Fibroblast of villous mesenchyme (primary cell): ENCODE data around the gene ZNF784. TPM values are rescaled to one million over a fixed set of nuclear protein-coding genes. Genes with fewer than 3 reads are reported as not detected.

Experiments used
- DNase-seq: peaks from one replicate; pipeline ENCODE4 v3.0.0-alpha.2; 2010; ENCODE audit warnings: low read depth
- H3K4me3 ChIP-seq: 2 replicates; pipeline ENCODE4 v1.5.1; 2011; ENCODE audit warnings: low read depth, mild to moderate bottlenecking, low read length
- total RNA-seq: library from RNA; depleted of rRNA; stranded (reverse); fragments of >200 nt; gene quantifications from 2 replicates; pipeline ENCODE4 v1.2.3, GENCODE V29; 2012
- TF ChIP-seq, protein P1 (sequence below): IDR thresholded peaks from 2 replicates; pipeline ENCODE4 v1.5.1; 2012; ENCODE audit warnings: low read depth, mild to moderate bottlenecking, low read length; ENCODE audit not compliant: insufficient read depth

ZNF784 gene
- total RNA-seq, 1 donor, result 5.6 TPM

DNA sequence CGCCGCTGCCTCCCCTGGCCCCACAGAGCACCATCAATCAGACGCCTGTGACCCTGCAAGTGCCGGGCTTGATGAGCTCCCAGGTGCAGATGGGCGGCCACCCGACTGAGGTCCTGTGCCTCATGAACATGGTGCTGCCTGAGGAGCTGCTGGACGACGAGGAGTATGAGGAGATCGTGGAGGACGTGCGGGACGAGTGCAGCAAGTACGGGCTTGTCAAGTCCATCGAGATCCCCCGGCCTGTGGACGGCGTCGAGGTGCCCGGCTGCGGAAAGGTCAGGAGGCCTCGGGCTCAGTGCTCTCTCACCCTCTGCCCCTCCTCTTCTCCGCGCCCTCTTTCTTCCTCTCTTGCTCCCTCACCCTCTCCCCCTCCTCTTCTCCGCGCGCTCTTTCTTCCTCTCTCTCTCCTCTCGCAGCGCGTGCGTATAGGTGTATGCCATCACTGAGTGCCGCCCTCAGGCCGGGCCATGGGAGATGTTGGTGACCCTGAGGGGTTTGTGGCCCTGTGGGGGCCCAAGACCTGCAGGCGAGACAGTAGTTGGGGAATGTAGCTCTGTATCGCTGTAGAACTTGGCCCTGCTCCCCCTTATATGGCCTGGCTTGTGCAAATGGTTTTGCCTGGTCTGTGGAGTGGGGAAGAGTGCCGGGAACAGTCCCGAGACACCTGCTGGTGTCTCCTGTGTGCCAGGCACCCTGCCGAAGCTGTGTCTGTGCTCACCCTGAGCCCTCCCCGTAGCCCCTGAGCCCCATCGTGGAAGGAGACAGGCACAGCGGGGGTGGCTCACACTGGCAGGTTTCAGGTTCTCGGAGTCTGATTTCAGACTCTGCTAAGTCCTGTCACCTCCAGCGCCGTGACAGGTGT lies 45.3 kb upstream of the ZNF784 start:
- no peak overlapping the region for H3K4me3 ChIP-seq
- DNase-seq, result no peak
- TF ChIP-seq, protein P1, sequence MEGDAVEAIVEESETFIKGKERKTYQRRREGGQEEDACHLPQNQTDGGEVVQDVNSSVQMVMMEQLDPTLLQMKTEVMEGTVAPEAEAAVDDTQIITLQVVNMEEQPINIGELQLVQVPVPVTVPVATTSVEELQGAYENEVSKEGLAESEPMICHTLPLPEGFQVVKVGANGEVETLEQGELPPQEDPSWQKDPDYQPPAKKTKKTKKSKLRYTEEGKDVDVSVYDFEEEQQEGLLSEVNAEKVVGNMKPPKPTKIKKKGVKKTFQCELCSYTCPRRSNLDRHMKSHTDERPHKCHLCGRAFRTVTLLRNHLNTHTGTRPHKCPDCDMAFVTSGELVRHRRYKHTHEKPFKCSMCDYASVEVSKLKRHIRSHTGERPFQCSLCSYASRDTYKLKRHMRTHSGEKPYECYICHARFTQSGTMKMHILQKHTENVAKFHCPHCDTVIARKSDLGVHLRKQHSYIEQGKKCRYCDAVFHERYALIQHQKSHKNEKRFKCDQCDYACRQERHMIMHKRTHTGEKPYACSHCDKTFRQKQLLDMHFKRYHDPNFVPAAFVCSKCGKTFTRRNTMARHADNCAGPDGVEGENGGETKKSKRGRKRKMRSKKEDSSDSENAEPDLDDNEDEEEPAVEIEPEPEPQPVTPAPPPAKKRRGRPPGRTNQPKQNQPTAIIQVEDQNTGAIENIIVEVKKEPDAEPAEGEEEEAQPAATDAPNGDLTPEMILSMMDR, result no peak

DNA sequence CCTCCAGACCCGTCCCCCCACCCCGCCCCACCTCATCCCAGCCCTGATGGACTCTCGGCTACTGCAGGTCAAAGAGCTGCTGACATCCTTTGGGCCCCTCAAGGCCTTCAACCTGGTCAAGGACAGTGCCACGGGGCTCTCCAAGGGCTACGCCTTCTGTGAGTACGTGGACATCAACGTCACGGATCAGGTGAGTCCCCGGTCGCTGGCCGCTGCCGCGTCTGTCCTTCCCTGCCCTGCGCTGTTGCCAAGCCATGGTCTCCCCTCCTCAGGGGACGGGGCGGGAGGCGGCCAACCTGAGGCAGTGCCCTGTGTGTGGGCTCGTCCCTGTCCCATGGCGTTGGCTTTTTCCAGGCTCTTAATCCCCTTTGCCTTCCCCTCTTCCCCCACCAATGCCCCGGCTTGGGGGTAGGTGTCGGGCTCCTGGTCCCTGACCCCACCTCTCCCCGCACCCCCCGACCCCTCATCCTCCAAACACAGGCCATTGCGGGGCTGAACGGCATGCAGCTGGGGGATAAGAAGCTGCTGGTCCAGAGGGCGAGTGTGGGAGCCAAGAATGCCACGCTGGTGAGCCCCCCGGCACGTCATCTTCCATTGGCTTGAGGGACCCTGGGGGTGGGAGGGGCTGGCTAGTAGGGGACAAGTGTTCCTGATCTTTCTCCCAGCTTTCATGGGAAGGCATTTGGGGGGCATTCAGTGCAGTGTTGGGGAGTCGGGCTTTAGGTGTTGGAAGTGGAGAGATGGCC lies 44.4 kb upstream of the ZNF784 start:
- TF ChIP-seq, protein P1, result no peak
- no peak overlapping the region for H3K4me3 ChIP-seq
- no peak for DNase-seq

DNA sequence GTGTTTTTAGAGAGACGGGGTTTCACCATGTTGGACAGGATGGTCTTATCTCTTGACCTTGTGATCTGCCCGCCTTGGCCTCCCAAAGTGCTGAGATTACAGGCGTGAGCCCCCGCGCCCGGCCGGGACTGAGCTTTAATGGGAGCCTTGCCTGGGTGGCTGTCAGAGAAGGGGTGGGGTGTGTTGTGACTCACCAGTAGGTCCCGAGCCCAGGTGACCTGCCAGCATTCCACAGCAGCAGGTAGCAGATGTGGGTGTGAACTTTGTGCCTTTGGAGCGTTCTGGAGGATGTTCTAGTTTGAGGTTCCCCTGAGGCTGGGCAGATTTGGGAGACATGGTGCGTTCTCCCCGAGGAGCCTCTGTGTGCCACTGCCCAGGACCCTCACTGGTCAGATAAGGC lies 43.6 kb upstream of the ZNF784 start:
- no peak overlapping the region for H3K4me3 ChIP-seq
- TF ChIP-seq, protein P1, result no peak
- no peak for DNase-seq

DNA sequence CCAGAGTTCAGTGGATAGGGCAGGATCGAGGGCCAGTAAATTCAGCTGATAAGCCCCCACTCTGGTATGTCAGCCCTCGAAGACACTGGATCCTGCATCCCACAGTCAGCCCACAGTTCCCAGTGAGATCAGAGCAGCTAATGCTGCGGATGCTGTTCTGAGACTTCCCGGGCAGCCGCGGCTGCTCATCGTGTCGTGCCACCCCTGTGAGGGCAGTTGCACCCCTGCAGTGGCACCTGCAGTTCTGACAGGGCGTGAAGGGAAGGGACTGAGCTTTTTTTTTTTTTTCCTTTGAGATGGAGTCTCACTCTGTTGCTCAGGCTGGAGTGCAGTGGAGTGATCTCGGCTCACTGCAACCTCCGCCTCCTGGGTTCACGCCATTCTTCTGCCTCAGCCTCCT lies 43.1 kb upstream of the ZNF784 start:
- H3K4me3 ChIP-seq, result no peak overlapping the region
- DNase-seq, result no peak
- TF ChIP-seq, protein P1, result no peak

DNA sequence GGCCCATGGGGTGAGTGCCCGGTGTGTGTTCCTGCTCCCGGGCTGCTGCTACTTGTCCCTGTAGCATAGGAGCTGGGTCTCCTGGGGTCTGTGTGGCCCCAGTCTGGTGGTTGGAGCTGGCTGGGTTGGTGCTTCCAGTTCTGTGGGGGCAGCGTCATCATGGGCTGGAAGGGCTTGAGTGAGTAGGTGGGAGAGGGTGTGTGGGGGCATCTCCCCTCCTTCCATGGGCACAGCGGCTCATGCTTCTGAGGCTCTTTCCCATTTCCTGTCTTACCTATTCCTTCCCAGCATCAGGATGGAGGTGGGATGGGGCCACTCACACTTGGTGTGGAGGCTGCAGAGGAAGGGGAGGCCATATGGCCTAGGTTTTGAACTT lies 42.6 kb upstream of the ZNF784 start:
- no peak overlapping the region for H3K4me3 ChIP-seq
- TF ChIP-seq, protein P1, result no peak
- DNase-seq, result no peak

DNA sequence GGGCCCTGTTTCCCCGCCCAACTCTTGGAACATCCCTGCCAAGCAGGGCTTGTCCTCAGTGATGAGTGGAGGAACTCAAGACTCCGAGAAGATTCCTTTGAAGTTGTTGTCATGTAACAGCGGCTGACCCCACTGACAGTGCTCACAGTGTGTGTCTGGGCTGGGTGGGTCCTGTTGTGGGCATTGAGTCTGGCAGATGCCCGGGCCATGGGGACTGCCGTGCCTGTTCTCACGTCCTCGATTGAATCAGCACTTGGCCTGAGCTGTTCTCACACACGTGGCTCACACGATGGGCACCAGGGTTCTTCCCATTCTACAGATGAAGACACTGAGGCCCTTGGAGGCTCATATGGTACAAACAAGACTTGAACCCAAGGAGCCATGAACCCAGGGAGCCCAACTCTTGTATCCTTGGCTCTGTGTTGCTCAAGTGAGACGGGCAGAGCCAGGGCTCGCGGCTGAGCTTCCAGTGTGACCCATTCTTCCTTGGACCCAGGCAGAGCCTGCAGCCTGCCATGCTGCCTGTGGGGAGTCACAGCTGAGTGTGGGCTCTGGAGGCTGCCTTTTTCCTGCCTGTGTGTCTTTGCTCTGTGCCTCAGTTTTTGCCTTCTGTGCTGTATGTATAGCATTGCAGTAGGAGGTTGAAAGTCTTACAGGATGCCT lies 42.1 kb upstream of the ZNF784 start:
- no peak for DNase-seq
- H3K4me3 ChIP-seq, result no peak overlapping the region
- TF ChIP-seq, protein P1, result no peak
